Head of caudate nucleus (tissue), 42 donors: ENCODE measurements around the gene TOMM6.
A peak's percentile ranks its signal among the peaks of the same experiment; 100 is the strongest.

Experiments
- DNase-seq, 42 donors: peaks; one replicate each; pipeline versions ENCODE4 v3.0.0 to v3.0.0-alpha.2; 2020 to 2021; ENCODE audit warnings: mixed read lengths in 7 of 42
- intact Hi-C: fragments of 100-400 bp; cut with DNase I; formaldehyde crosslinking; loops from one replicate; pipeline ENCODE4 v1.15.0; 2022

TOMM6 gene

GRCh38 chr6:41780551-41781365 lies 6.7 kb upstream of the TOMM6 start, which contains the start of gene PRICKLE4:
Gene PRICKLE4, plus strand, starts transcription at chr6:41780782. Its CDS starts 2,692 bp downstream, at chr6:41783474.
- peak in 19 of 42 donors; percentile 2 to 47 (median 23) for DNase-seq
- intact Hi-C loops: loop anchor here (2.0 to 10.0 kb wide), 2 partner anchors 264 to 434 kb away; partner anchors contain the start of gene MRPS10

GRCh38 chr6:41781366-41781730 lies 6.1 kb upstream of the TOMM6 start:
- intact Hi-C loops: loop anchor here (2.0 to 10.0 kb wide), 2 partner anchors 263 to 433 kb away; partner anchors contain the start of gene MRPS10
- DNase-seq: no peak

GRCh38 chr6:41783106-41783780 lies 4.3 kb upstream of the TOMM6 start:
- DNase-seq: no peak
- intact Hi-C loops: loop anchor here (10.0 kb wide), 1 partner anchor 432 kb away; the partner anchor contains the start of gene MRPS10

GRCh38 chr6:41784581-41785171 lies 2.8 kb upstream of the TOMM6 start:
- DNase-seq: no peak
- intact Hi-C loops: loop anchor here (5.0 to 10.0 kb wide), 2 partner anchors 153 to 430 kb away; partner anchors contain the start of gene MRPS10

GRCh38 chr6:41785254-41785653 lies 2.2 kb upstream of the TOMM6 start:
- intact Hi-C loops: loop anchor here (5.0 to 10.0 kb wide), 2 partner anchors 152 to 430 kb away; partner anchors contain the start of gene MRPS10

GRCh38 chr6:41785689-41786450 lies 1.6 kb upstream of the TOMM6 start:
- intact Hi-C loops: loop anchor here (5.0 to 10.0 kb wide), 2 partner anchors 151 to 429 kb away; partner anchors contain the start of gene MRPS10
- peak in 34 of 42 donors; percentile 11 to 59 (median 46) for DNase-seq

More at GRCh38 chr6:41785254-41785653, 2.2 kb upstream of the TOMM6 start:
- DNase-seq: no peak

GRCh38 chr6:41786451-41787218 lies 859 bp upstream of the TOMM6 start:
- intact Hi-C loops: loop anchor here (1.0 to 10.0 kb wide), 3 partner anchors 135 to 428 kb away; partner anchors contain the start of genes BYSL, MED20 and MRPS10
- DNase-seq: peak; percentile 65 to 96 (median 91)

- intact Hi-C loops: loop anchor here (5.0 to 10.0 kb wide), 2 partner anchors 148 to 425 kb away; partner anchors contain the start of gene MRPS10
- DNase-seq: no peak
Measured at GRCh38 chr6:41789390-41789724, 1.9 kb downstream of the TOMM6 start.

GRCh38 chr6:41790045-41790444 lies 2.6 kb downstream of the TOMM6 start:
- no peak for DNase-seq
- intact Hi-C loops: no loop called here

GRCh38 chr6:41791305-41791704 lies 3.8 kb downstream of the TOMM6 start:
- intact Hi-C loops: no loop called here
- DNase-seq: no peak

- no peak for DNase-seq
- intact Hi-C loops: no loop called here
Measured at GRCh38 chr6:41791984-41792383, 4.5 kb downstream of the TOMM6 start.

GRCh38 chr6:41796474-41796873 lies 9.0 kb downstream of the TOMM6 start:
- intact Hi-C loops: no loop called here
- no peak for DNase-seq

- no peak for DNase-seq
- intact Hi-C loops: no loop called here
Measured at GRCh38 chr6:41798901-41799558, 11.5 kb downstream of the TOMM6 start.

GRCh38 chr6:41799559-41799911 lies 12.0 kb downstream of the TOMM6 start:
- intact Hi-C loops: no loop called here
- no peak for DNase-seq

- intact Hi-C loops: no loop called here
- DNase-seq: peak in 29 of 42 donors; percentile 13 to 83 (median 50)
Measured at GRCh38 chr6:41801380-41801779, 13.9 kb downstream of the TOMM6 start.

- DNase-seq: no peak
- intact Hi-C loops: no loop called here
Measured at GRCh38 chr6:41805830-41806774, 18.6 kb downstream of the TOMM6 start.
